ENCODE data around the gene DDX46.

Gene DDX46

DNA sequence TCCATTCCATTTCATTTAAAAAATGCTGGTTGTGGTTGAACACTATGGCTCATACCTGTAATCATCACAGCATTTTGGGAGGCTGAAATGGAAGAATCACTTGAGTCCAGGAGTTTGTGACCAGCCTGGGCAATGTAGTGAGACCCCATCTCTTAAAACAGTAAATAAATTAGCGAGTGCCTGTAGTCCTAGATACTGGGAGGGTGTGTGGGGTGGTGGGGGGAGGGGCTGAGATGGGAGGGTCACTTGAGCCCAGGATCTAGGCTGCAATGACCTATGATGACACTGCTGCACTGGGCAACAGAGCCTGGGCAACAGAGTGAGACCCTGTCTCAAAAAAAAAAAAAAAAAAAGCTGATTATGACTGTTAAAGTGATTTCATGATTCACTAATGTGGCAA is 29.1 kb downstream of the DDX46 start:
- peaks cover 22 to 35% of the 10 kb centered on the region in 2 experiments for H3K36me3 ChIP-seq (ENCODE audit: control insufficient read depth in 1 of 2, insufficient read depth in 2 of 2, low read length in 2 of 2)
- H3K4me3 ChIP-seq (ENCODE audit: low read depth, low read length), result no peak overlapping the region
- H3K79me2 ChIP-seq (ENCODE audit: control insufficient read depth, insufficient read depth, low read length, poor library complexity), result no peaks in the 10 kb centered on the region
- H3K18ac ChIP-seq (ENCODE audit: low read length), result no peak overlapping the region
- no peaks in the 10 kb centered on the region for H3K27me3 ChIP-seq (ENCODE audit: insufficient read depth, low read length)
- H4K12ac ChIP-seq (ENCODE audit: low read depth, low read length), result no peak overlapping the region
- no peak overlapping the region for H2BK5ac ChIP-seq (ENCODE audit: low read depth, low read length, poor library complexity)
- H2AFZ ChIP-seq (ENCODE audit: insufficient read depth, low read length, poor library complexity), result no peak overlapping the region
- WGBS (ENCODE audit: extremely low coverage, insufficient coverage, insufficient read length), result no CpG with 5 or more reads among the region's 1 CpG
- H2BK12ac ChIP-seq (ENCODE audit: low read length), result no peak overlapping the region
- no peak overlapping the region for H4K8ac ChIP-seq (ENCODE audit: low read depth, low read length)
- no peak overlapping the region for H3K4me2 ChIP-seq (ENCODE audit: low read length)
- no peak overlapping the region for H3K9ac ChIP-seq (ENCODE audit: low read length)
- no peak overlapping the region for H3K4ac ChIP-seq (ENCODE audit: low read depth, low read length)
- H4K91ac ChIP-seq (ENCODE audit: low read depth, low read length), result no peak overlapping the region
- no peak overlapping the region for H2BK120ac ChIP-seq (ENCODE audit: insufficient read depth, low read length, poor library complexity)
- H2AK5ac ChIP-seq (ENCODE audit: low read length), result no peak overlapping the region
- H3K4me1 ChIP-seq (ENCODE audit: control insufficient read depth in 1 of 2, insufficient read depth in 2 of 2, low read length in 2 of 2), result peaks cover 0 to under 1% of the 10 kb centered on the region in 2 experiments
- no peaks in the 10 kb centered on the region for H3K9me3 ChIP-seq (ENCODE audit: insufficient read depth, low read depth, low read length)
- H3K23ac ChIP-seq (ENCODE audit: low read length), result no peak overlapping the region
- no peak overlapping the region for H3K14ac ChIP-seq (ENCODE audit: low read length)
- H3K79me1 ChIP-seq (ENCODE audit: low read length), result no peaks in the 10 kb centered on the region
- H3K27ac ChIP-seq (ENCODE audit: low read depth, low read length), result no peak overlapping the region
- no peak for DNase-seq

DNA sequence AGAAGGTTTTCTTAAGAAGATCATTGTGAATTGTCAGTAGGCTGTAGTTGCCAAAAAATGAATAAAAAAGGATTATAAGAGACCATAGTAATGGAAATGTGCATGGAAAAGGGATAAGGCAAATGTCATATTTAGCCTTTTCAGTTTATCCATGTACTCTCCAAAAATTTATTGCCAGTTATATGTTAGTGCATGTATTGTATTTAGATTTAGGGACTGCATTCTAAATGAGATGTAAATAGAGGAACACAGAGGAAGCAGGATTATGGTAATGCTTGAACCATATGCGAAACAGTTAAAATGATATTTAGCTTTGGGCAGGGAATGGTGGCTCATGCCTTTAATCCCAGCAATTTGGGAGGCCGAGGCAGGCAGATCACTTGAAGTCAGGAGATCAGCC is 33.0 kb downstream of the DDX46 start:
- Histone ChIP-seq H2BK5ac (ENCODE audit: low read depth, low read length, poor library complexity) (no peak overlapping the region), H3K23ac (ENCODE audit: low read length) (no peak overlapping the region), H3K27me3 (ENCODE audit: insufficient read depth, low read length) (no peaks in the 10 kb centered on the region), H3K27ac (ENCODE audit: low read depth, low read length) (no peak overlapping the region), H3K4me2 (ENCODE audit: low read length) (no peak overlapping the region), H3K9ac (ENCODE audit: low read length) (no peak overlapping the region), H2AFZ (ENCODE audit: insufficient read depth, low read length, poor library complexity) (no peak overlapping the region), H3K9me3 (ENCODE audit: insufficient read depth, low read depth, low read length) (no peaks in the 10 kb centered on the region), H2BK12ac (ENCODE audit: low read length) (no peak overlapping the region), H3K18ac (ENCODE audit: low read length) (no peak overlapping the region), H3K14ac (ENCODE audit: low read length) (no peak overlapping the region), H4K8ac (ENCODE audit: low read depth, low read length) (no peak overlapping the region), H2AK5ac (ENCODE audit: low read length) (no peak overlapping the region), H2BK120ac (ENCODE audit: insufficient read depth, low read length, poor library complexity) (no peak overlapping the region), H3K79me1 (ENCODE audit: low read length) (peaks cover 4% of the 10 kb centered on the region), H3K79me2 (ENCODE audit: control insufficient read depth, insufficient read depth, low read length, poor library complexity) (no peaks in the 10 kb centered on the region), H3K4ac (ENCODE audit: low read depth, low read length) (no peak overlapping the region), H3K36me3 (ENCODE audit: control insufficient read depth in 1 of 2, insufficient read depth in 2 of 2, low read length in 2 of 2) (peaks cover 19 to 26% of the 10 kb centered on the region in 2 experiments), H4K12ac (ENCODE audit: low read depth, low read length) (no peak overlapping the region), H3K4me3 (ENCODE audit: low read depth, low read length) (no peak overlapping the region), H4K91ac (ENCODE audit: low read depth, low read length) (no peak overlapping the region), H3K4me1 (ENCODE audit: control insufficient read depth in 1 of 2, insufficient read depth in 2 of 2, low read length in 2 of 2) (peaks cover 0 to 2% of the 10 kb centered on the region in 2 experiments)
- no peak for DNase-seq
- no CpG with 5 or more reads among the region's 2 CpGs for WGBS (ENCODE audit: extremely low coverage, insufficient coverage, insufficient read length)

DNA sequence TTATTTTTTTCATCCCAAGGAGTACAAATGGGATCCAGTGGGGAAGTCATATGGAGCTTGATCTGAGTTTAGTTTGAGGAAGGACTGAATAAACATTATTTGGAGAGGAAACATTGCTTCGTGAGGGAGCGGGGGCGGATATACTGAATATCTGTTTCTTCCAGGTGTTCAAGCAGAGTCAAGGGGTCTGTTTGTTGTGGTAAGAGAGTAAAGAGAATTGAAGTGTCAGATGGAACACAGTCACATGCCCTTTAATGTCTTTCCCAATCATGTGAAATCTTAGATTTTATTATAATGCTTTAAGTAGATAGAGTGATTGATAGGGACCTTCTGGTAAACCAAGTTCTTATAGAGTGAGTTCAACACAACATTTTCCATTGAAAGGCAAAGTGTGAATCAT is 33.7 kb downstream of the DDX46 start:
- Histone ChIP-seq H3K18ac (ENCODE audit: low read length) (no peak overlapping the region), H3K14ac (ENCODE audit: low read length) (no peak overlapping the region)

DNA sequence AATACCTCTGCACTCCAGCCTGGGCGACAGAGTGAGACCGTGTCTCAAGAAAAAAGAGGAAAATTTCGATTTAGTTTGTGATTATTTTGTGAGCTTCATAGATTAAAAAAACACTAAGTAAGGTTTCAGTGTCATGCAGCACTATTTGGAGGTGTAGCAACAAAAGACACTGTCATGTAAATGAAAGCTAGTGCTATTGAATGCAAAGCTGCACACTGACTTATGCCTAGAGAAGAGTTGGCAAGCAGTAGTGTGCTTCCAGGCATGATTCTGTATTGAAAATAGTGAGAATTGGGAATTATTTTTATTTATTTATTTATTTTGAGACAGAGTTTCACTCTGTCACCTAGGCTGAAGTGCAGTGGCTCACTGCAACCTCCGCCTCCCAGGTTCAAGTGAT is 34.5 kb downstream of the DDX46 start:
- Histone ChIP-seq H3K18ac (ENCODE audit: low read length) (no peak overlapping the region), H3K79me1 (ENCODE audit: low read length) (peaks cover 4% of the 10 kb centered on the region), H2BK120ac (ENCODE audit: insufficient read depth, low read length, poor library complexity) (no peak overlapping the region), H3K14ac (ENCODE audit: low read length) (no peak overlapping the region), H3K79me2 (ENCODE audit: control insufficient read depth, insufficient read depth, low read length, poor library complexity) (no peaks in the 10 kb centered on the region), H3K9me3 (ENCODE audit: insufficient read depth, low read depth, low read length) (no peaks in the 10 kb centered on the region), H3K4ac (ENCODE audit: low read depth, low read length) (no peak overlapping the region), H3K27ac (ENCODE audit: low read depth, low read length) (peak overlapping the region; percentile 78), H3K4me3 (ENCODE audit: low read depth, low read length) (no peak overlapping the region), H4K8ac (ENCODE audit: low read depth, low read length) (no peak overlapping the region), H3K36me3 (ENCODE audit: control insufficient read depth in 1 of 2, insufficient read depth in 2 of 2, low read length in 2 of 2) (peaks cover 20 to 22% of the 10 kb centered on the region in 2 experiments), H2BK12ac (ENCODE audit: low read length) (no peak overlapping the region), H4K12ac (ENCODE audit: low read depth, low read length) (no peak overlapping the region), H2BK5ac (ENCODE audit: low read depth, low read length, poor library complexity) (no peak overlapping the region), H2AFZ (ENCODE audit: insufficient read depth, low read length, poor library complexity) (no peak overlapping the region), H3K9ac (ENCODE audit: low read length) (no peak overlapping the region), H3K27me3 (ENCODE audit: insufficient read depth, low read length) (no peaks in the 10 kb centered on the region), H3K4me2 (ENCODE audit: low read length) (no peak overlapping the region), H3K4me1 (ENCODE audit: control insufficient read depth in 1 of 2, insufficient read depth in 2 of 2, low read length in 2 of 2) (peaks cover 0 to 2% of the 10 kb centered on the region in 2 experiments), H3K23ac (ENCODE audit: low read length) (no peak overlapping the region), H2AK5ac (ENCODE audit: low read length) (no peak overlapping the region), H4K91ac (ENCODE audit: low read depth, low read length) (no peak overlapping the region)
- no peak for DNase-seq
- WGBS (ENCODE audit: extremely low coverage, insufficient coverage, insufficient read length), result no CpG with 5 or more reads among the region's 4 CpGs

More for the DNA sequence above, 33.7 kb downstream of the DDX46 start:
- Histone ChIP-seq H4K91ac (ENCODE audit: low read depth, low read length) (no peak overlapping the region), H3K27ac (ENCODE audit: low read depth, low read length) (no peak overlapping the region), H3K79me2 (ENCODE audit: control insufficient read depth, insufficient read depth, low read length, poor library complexity) (no peaks in the 10 kb centered on the region), H4K12ac (ENCODE audit: low read depth, low read length) (no peak overlapping the region), H2AFZ (ENCODE audit: insufficient read depth, low read length, poor library complexity) (no peak overlapping the region), H3K36me3 (ENCODE audit: control insufficient read depth in 1 of 2, insufficient read depth in 2 of 2, low read length in 2 of 2) (peaks cover 17 to 23% of the 10 kb centered on the region in 2 experiments), H4K8ac (ENCODE audit: low read depth, low read length) (no peak overlapping the region), H3K4me3 (ENCODE audit: low read depth, low read length) (no peak overlapping the region), H3K27me3 (ENCODE audit: insufficient read depth, low read length) (no peaks in the 10 kb centered on the region), H3K9ac (ENCODE audit: low read length) (no peak overlapping the region), H3K4me2 (ENCODE audit: low read length) (no peak overlapping the region), H3K4me1 (ENCODE audit: control insufficient read depth in 1 of 2, insufficient read depth in 2 of 2, low read length in 2 of 2) (peaks cover 0 to 2% of the 10 kb centered on the region in 2 experiments), H2BK12ac (ENCODE audit: low read length) (no peak overlapping the region), H3K4ac (ENCODE audit: low read depth, low read length) (no peak overlapping the region), H2BK5ac (ENCODE audit: low read depth, low read length, poor library complexity) (no peak overlapping the region), H3K9me3 (ENCODE audit: insufficient read depth, low read depth, low read length) (no peaks in the 10 kb centered on the region), H3K23ac (ENCODE audit: low read length) (no peak overlapping the region), H2AK5ac (ENCODE audit: low read length) (no peak overlapping the region), H3K79me1 (ENCODE audit: low read length) (peaks cover 4% of the 10 kb centered on the region), H2BK120ac (ENCODE audit: insufficient read depth, low read length, poor library complexity) (no peak overlapping the region)
- DNase-seq, result no peak
- WGBS (ENCODE audit: extremely low coverage, insufficient coverage, insufficient read length), result no CpG with 5 or more reads among the region's 3 CpGs

Data from trophoblast cell (in vitro differentiated cells and primary cell).